Astrocyte (in vitro differentiated cells and primary cell): ENCODE measurements around the gene ETFA. TPM values are rescaled to one million over a fixed set of nuclear protein-coding genes. Genes with fewer than 3 reads are reported as not detected.
A peak's percentile ranks its signal among the peaks of the same experiment; 100 is the strongest.

Experiments
- DNase-seq: peaks from one replicate; pipeline ENCODE4 v3.0.0-alpha.2; 2010; ENCODE audit warnings: low read depth
- FAIRE-seq: peaks from 2 replicates; lab custom pipeline; 2011; peaks lifted over from hg19 to GRCh38; lab: Jason Lieb, UNC
- H2AFZ ChIP-seq: 2 replicates; pipeline ENCODE4 v1.6.0; 2012; ENCODE audit warnings: low read depth, low read length, inconsistent platforms
- H3K27ac ChIP-seq: 2 replicates; pipeline ENCODE4 v1.5.1; 2011; ENCODE audit warnings: low read depth, low read length, inconsistent platforms
- H3K27me3 ChIP-seq: 2 replicates; pipeline ENCODE4 v1.6.0; 2011; ENCODE audit warnings: low read length, inconsistent platforms; ENCODE audit not compliant: insufficient read depth
- H3K36me3 ChIP-seq: 2 replicates; pipeline ENCODE4 v1.5.1; 2011; ENCODE audit warnings: low read length, inconsistent platforms; ENCODE audit not compliant: insufficient read depth
- H3K4me1 ChIP-seq: 2 replicates; pipeline ENCODE4 v1.5.1; 2011; ENCODE audit warnings: low read length, inconsistent platforms; ENCODE audit not compliant: insufficient read depth
- H3K4me2 ChIP-seq: 2 replicates; pipeline ENCODE4 v1.6.0; 2012; ENCODE audit warnings: low read length, inconsistent platforms
- H3K4me3 ChIP-seq: 2 replicates; pipeline ENCODE4 v1.5.1; 2011; ENCODE audit warnings: low read depth, mild to moderate bottlenecking, low read length, inconsistent platforms; ENCODE audit not compliant: insufficient read depth
- H3K79me2 ChIP-seq: 2 replicates; pipeline ENCODE4 v1.6.0; 2012; ENCODE audit warnings: mild to moderate bottlenecking, low read length, inconsistent platforms; ENCODE audit not compliant: insufficient read depth
- H3K9ac ChIP-seq: 2 replicates; pipeline ENCODE4 v1.6.0; 2012; ENCODE audit warnings: mild to moderate bottlenecking, low read length, inconsistent platforms
- H3K9me3 ChIP-seq: 2 replicates; pipeline ENCODE4 v1.5.1; 2012; ENCODE audit warnings: low read depth, mild to moderate bottlenecking, low read length, inconsistent platforms; ENCODE audit not compliant: insufficient read depth
- H4K20me1 ChIP-seq: 2 replicates; pipeline ENCODE4 v1.6.0; 2012; ENCODE audit warnings: low read length, inconsistent platforms; ENCODE audit not compliant: insufficient read depth
- H3K27ac Mint-ChIP-seq: one replicate; pipeline ENCODE4 v1.8.0; 2021; ENCODE audit warnings: mild to moderate bottlenecking, mixed read lengths; ENCODE audit not compliant: unreplicated experiment
- H3K27me3 Mint-ChIP-seq: one replicate; pipeline ENCODE4 v1.8.0; 2021; ENCODE audit warnings: low read depth, mixed read lengths; ENCODE audit not compliant: unreplicated experiment
- H3K36me3 Mint-ChIP-seq: one replicate; pipeline ENCODE4 v1.8.0; 2021; ENCODE audit warnings: low read depth, mixed read lengths; ENCODE audit not compliant: unreplicated experiment
- H3K4me1 Mint-ChIP-seq: one replicate; pipeline ENCODE4 v1.8.0; 2021; ENCODE audit warnings: low read depth, mixed read lengths; ENCODE audit not compliant: unreplicated experiment
- H3K4me3 Mint-ChIP-seq: one replicate; pipeline ENCODE4 v1.8.0; 2021; ENCODE audit warnings: mild to moderate bottlenecking, moderate library complexity, mixed read lengths; ENCODE audit not compliant: unreplicated experiment
- H3K9me3 Mint-ChIP-seq: one replicate; pipeline ENCODE4 v1.8.0; 2021; ENCODE audit warnings: mild to moderate bottlenecking, mixed read lengths; ENCODE audit not compliant: unreplicated experiment
- EZH2 ChIP-seq: IDR thresholded peaks from 2 replicates; pipeline ENCODE4 v1.6.1; 2012; ENCODE audit warnings: mild to moderate bottlenecking, low read length, inconsistent platforms; ENCODE audit not compliant: insufficient read depth
- total RNA-seq: library from RNA; stranded (reverse); gene quantifications from 2 replicates; pipeline ENCODE4 v1.2.1, GENCODE V29; 2021
- TF ChIP-seq, protein P1 (sequence below): IDR thresholded peaks from 2 replicates; pipeline ENCODE4 v1.5.1; 2011; ENCODE audit warnings: low read depth, mild to moderate bottlenecking, inconsistent platforms, low read length, moderate library complexity; ENCODE audit not compliant: insufficient read depth

ETFA gene
- total RNA-seq, 1 donor from 2014 or later = 126 TPM

DNA sequence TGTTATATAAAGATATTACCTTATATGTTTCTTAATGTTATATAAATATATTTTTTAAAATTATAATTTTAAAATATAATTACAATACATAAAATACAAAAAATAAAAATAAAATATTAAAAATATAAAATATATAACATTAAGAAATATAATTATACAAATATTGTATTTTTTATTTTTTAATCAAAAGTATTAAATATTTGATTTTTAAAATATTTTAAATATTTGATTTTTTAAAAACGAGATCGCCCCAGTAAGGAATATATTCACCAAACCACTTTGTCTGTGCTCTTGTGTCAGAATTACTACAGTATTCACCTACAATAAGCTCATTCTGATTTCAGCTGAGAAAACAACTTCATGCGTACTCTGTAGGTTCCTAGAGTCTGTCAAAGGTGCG, 89.1 kb downstream of the ETFA start:
- Histone ChIP-seq H2AFZ (no peak overlapping the region), H3K9me3 (no peaks in the 10 kb centered on the region), H3K79me2 (no peaks in the 10 kb centered on the region), H4K20me1 (peaks cover 28% of the 10 kb centered on the region), H3K27me3 (no peaks in the 10 kb centered on the region), H3K9ac (no peak overlapping the region), H3K36me3 (no peaks in the 10 kb centered on the region), H3K4me2 (no peak overlapping the region), H3K4me1 (peaks cover 7% of the 10 kb centered on the region), H3K27ac (no peak overlapping the region), H3K4me3 (no peak overlapping the region)
- no peak for FAIRE-seq
- DNase-seq = no peak
- Mint-ChIP-seq H3K9me3 (no peaks in the 10 kb centered on the region), H3K4me1 (peaks cover 7% of the 10 kb centered on the region), H3K4me3 (no peak overlapping the region), H3K36me3 (peaks cover 21% of the 10 kb centered on the region), H3K27ac (no peak overlapping the region), H3K27me3 (no peaks in the 10 kb centered on the region)
- TF ChIP-seq, protein P1, sequence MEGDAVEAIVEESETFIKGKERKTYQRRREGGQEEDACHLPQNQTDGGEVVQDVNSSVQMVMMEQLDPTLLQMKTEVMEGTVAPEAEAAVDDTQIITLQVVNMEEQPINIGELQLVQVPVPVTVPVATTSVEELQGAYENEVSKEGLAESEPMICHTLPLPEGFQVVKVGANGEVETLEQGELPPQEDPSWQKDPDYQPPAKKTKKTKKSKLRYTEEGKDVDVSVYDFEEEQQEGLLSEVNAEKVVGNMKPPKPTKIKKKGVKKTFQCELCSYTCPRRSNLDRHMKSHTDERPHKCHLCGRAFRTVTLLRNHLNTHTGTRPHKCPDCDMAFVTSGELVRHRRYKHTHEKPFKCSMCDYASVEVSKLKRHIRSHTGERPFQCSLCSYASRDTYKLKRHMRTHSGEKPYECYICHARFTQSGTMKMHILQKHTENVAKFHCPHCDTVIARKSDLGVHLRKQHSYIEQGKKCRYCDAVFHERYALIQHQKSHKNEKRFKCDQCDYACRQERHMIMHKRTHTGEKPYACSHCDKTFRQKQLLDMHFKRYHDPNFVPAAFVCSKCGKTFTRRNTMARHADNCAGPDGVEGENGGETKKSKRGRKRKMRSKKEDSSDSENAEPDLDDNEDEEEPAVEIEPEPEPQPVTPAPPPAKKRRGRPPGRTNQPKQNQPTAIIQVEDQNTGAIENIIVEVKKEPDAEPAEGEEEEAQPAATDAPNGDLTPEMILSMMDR = no peak
- TF ChIP-seq EZH2 = no peak

DNA sequence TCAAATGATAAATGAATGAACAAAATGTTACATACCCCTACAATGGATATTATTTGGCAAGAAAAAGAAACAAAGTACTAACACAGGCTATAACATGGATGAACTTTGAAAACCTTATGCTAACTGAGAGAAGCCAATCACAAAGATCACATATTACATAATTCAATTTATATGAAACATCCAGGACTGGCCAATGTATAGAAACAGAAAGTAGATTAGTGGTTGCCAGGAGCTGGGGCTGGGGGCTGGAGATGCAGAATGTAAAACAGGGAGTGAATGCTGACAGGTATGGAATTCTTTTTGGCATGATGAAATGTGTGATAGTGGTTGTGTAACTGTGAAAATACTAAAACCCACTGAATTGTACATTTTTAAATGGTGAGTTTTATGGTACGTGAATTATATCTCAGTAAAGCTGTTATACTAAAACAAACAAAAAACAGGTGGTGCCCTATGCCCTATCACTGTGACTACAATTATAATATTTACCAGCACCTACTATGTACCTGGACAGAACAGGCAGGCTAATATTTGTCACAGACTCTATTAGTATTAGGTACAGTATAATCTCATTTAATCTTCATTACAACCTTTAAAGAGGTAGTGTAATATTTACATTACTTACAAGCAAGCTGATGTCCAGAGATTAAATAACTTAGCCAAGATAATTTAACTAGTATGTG, 90.0 kb downstream of the ETFA start:
- Histone ChIP-seq H3K36me3 (no peaks in the 10 kb centered on the region), H3K4me1 (peaks cover 13% of the 10 kb centered on the region), H3K79me2 (no peaks in the 10 kb centered on the region), H3K9ac (no peak overlapping the region), H3K27me3 (no peaks in the 10 kb centered on the region), H4K20me1 (peaks cover 37% of the 10 kb centered on the region), H3K9me3 (no peaks in the 10 kb centered on the region), H2AFZ (no peak overlapping the region), H3K27ac (no peak overlapping the region), H3K4me3 (no peak overlapping the region), H3K4me2 (no peak overlapping the region)
- peaks cover 21% of the 10 kb centered on the region for H3K36me3 Mint-ChIP-seq
- no peaks in the 10 kb centered on the region for H3K9me3 Mint-ChIP-seq
- FAIRE-seq = no peak
- DNase-seq = no peak
- no peak for TF ChIP-seq EZH2
- TF ChIP-seq, protein P1 = no peak
- H3K4me3 Mint-ChIP-seq = no peak overlapping the region
- H3K4me1 Mint-ChIP-seq = peaks cover 12% of the 10 kb centered on the region
- no peaks in the 10 kb centered on the region for H3K27me3 Mint-ChIP-seq
- H3K27ac Mint-ChIP-seq = no peak overlapping the region

DNA sequence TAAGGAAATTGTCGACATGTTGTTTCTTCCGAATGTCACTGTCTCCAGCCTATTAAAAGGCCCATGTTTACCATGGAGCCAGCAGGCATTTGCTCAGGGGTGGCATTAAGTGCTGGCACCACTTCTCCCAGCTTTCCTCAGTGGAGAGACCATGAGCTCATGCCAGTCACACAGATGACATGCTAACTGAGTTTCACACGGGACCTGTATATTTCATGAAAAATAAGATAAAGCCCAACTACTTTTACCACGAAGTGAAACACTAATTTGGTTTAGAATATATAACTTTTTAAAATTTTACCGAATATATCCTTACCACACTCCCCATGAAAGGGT, 93.4 kb downstream of the ETFA start:
- no peak for DNase-seq
- TF ChIP-seq, protein P1 = no peak
- TF ChIP-seq EZH2 = no peak
- Histone ChIP-seq H3K4me2 (peak overlapping the region; percentile 63), H2AFZ (no peak overlapping the region), H3K79me2 (no peaks in the 10 kb centered on the region), H3K4me3 (no peak overlapping the region), H3K27me3 (no peaks in the 10 kb centered on the region), H3K9ac (no peak overlapping the region), H3K9me3 (no peaks in the 10 kb centered on the region), H3K36me3 (no peaks in the 10 kb centered on the region), H3K27ac (no peak overlapping the region), H4K20me1 (peaks cover 41% of the 10 kb centered on the region), H3K4me1 (peaks cover 13% of the 10 kb centered on the region)
- Mint-ChIP-seq H3K27ac (no peak overlapping the region), H3K36me3 (peaks cover 10% of the 10 kb centered on the region), H3K4me3 (no peak overlapping the region), H3K27me3 (no peaks in the 10 kb centered on the region), H3K9me3 (no peaks in the 10 kb centered on the region), H3K4me1 (peaks cover 12% of the 10 kb centered on the region)
- FAIRE-seq = no peak
